HG02973 (cell line): Measurements from ENCODE around the gene TP53INP2.
"Not testable (repeated sequence)": the region's sequence is repeated elsewhere in the genome, so short reads cannot be mapped to it uniquely, and the experiment has no call there.

ENCODE experiments used
- ATAC-seq: cut with Tn5 transposase; IDR thresholded peaks from one replicate; pipeline ENCODE4 v1.9.1; 2021; ENCODE audit warnings: moderate library complexity; ENCODE audit not compliant: unreplicated experiment

TP53INP2 gene

DNA sequence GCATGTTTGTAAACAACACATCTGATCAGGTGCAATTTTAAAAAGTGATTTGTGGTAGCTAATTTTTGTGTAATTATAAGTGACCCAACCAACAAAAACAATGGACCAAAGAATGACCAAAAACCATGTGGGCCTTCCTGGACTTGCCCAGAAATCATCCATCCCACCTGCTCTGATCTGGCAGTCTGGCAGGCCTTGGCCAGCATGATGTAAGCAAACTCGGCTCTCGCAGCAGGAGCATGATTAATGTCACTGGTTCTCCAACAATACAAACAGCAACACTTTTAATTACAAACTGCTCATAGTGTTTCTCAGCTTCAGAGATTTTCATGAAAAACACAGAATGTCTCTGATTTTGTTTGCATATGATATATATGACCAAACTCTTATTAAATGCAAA lies 16.1 kb downstream of the TP53INP2 start:
- no peak for ATAC-seq

DNA sequence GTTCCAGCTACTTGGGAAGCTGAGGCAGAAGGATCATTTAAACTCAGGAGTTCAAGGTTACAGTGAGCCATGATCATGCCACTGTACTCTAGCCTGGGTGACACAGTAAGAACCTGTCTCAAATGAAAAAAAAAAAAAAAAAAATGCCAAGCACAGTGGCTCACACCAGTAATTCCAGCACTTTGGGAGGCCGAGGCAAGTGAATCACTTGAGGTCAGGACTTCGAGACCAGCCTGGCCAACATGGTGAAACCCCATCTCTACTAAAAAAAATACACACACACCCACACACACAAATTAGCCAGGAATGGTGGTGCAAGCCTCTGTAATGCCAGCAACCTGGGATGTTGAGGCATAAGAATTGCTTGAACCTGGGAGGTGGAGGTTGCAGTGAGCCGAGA lies 18.4 kb downstream of the TP53INP2 start:
- not testable (repeated sequence) for ATAC-seq

DNA sequence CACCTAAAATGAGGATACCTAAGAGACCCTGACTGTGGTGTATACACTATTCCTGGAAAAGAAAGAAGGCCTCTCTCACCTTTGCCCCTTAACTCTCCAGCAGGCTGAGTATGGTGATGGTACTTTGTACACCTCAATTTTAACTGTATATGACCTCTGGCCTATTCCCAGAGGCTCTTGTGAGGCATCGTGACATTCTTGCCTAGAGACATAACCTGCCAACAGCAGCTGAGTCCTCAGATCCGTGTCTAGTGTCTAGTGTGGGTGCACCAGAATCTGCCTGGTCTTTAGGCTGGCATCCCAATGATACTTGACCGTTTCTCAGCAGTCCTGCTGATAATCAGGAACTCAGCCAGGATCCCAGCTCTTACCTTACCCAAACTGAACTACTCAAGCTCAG lies 20.0 kb downstream of the TP53INP2 start:
- no peak for ATAC-seq

DNA sequence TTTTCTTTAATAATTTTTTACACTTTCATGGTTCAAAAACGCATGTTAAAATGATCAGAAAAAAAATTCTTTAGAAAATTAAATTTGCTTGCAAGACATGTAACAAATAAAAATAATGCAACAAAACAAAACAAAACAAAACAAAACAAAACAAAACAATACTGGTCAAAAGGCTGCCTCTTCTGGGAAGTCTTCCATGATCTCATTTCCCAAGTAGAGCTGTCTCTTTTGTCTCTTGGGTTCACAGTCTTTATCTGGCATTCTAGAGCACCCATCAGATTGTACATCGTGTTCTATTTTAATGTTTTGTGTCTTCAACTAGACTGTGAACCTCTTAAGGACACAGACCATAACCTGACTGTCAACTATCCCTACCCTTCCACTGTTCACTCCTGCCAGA lies 25.3 kb downstream of the TP53INP2 start:
- ATAC-seq: no peak

DNA sequence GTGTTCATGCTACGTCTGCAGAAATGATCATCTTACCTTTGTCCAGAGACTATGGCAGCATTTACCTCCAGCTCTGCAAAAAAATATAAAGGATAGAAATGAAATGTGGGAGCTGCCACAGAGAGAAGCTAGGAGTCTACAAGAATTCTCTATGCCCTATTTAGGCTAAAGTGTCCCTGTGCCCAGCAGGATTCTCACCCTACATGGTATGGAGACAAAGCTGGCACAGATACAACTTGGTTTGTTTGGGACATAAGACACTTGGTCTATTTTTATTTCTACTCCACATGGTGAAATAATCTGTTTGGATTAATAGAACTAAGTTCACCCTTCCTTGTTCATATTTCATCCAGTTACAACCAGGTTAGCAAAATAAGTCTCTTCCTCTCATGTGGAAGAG lies 28.4 kb downstream of the TP53INP2 start:
- ATAC-seq: no peak

DNA sequence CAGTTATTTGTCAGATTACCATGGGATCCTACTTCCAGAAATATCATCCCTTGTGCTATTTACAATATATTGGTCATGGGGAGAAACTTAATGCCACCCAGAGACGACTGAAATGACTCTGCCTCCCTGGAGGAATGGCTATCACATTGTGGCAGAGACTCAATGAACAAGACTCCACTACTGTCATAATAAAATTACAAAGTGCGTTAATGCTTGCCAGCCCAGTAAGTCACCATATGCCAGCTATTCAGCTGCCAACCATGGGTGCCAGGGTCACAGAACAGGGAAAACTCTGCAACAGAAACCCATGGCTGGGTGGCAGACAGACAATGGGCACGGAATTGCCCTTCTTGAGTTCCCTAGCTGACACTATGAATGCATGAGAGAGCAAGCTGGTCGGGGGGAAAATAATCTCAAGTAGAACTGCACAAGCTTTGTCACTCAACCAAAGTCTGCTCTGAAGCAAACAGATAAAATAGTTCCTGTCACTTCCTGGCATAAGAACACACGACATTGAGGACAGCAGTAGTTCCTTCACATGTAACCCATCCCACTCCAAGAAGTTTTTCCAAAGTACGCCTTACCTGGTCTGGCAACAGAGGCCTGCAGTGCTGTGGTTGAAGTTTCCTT lies 32.1 kb downstream of the TP53INP2 start:
- ATAC-seq: no peak

DNA sequence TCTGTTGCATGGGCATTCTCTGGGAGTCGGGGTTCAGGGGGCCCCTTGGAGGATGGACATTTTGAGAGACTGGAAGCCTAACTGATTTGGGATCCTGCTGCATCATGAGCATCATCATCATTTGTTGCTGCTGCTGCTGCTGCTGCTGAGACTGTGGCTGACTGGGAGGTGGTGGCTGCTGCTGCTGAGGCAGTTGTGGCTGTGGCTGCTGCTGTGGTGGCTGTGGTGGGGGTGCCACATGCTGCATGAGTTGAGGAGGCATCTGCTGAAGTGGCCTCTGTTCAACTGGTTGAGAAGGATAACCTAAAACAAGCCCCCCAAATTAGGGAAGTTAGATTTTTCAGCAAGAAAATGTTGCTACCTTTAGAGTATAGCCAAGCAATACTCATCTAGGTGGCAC lies 38.9 kb downstream of the TP53INP2 start:
- ATAC-seq: no peak

DNA sequence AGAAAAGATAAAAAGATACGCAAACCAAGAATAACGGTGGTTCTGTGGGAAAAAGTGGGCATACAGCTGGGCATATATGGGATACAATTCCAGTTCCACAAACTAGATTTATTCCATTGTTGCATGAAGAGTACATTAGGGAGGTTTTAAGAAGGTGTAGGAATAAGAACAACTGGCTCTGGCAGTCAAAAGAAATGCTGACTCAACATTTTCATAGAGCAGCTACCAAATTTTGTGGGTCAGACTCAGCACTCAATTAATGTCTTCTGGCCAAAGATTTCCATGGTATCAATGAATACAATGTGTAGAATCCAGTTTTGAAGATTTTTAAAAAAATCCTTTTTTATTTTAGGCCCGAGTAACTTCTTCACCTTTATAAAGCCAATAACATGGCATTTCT lies 40.2 kb downstream of the TP53INP2 start:
- no peak for ATAC-seq

DNA sequence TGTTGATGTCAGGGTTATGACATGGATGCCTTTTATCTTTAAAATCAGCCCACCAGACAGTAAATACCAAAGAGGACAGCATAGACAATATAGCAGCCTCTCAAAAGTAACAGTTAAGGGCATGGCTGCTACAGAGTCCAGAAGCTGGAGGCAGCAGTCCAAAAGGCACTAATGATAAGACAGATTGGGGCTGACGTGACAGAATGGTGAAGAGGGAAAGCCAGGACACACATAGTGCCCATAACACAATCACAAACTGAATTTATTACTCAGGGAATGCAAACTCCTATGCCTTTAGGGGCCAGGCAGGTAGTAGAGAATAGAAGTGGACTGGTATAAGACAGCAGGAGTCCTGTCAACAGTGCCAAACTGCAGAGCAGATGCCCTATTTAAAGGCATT lies 40.7 kb downstream of the TP53INP2 start:
- ATAC-seq: no peak

DNA sequence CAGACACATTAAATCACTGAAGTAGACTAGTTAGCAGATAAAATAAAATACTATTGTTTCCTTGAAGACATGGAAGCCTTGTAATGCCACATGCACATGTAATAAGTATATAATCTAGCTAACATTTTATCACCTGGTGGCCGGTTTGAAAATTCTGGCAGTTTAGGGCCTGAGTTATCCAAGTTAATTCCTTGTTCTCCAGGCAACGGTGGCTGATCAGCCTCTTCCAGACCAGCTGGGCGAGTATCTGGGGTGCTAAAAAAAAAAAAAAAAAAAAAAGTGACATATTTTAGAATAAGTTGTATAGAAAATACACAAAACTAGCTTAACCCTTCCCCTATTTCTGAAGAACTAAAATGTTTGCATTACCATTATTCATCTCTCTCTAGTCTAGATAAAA lies 42.5 kb downstream of the TP53INP2 start:
- no peak for ATAC-seq

DNA sequence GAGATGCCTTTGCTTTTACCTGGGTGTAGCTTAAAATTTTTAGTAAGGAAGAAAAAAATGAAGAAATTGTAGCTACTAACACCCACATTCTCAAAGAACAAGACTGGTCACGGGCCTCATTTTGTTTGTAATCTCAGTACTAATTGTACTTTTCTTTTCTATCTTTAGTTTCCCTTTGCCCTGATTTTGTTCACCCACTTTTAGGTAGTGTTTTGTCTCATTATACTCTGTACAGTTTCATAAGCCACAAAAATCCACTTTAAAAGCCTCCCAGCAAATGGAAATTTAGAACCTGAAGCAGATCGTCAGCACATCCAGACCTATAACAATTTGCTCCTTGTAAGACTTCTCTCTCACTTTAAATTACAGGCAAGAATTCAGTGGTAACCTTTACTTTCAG lies 43.3 kb downstream of the TP53INP2 start:
- no peak for ATAC-seq

DNA sequence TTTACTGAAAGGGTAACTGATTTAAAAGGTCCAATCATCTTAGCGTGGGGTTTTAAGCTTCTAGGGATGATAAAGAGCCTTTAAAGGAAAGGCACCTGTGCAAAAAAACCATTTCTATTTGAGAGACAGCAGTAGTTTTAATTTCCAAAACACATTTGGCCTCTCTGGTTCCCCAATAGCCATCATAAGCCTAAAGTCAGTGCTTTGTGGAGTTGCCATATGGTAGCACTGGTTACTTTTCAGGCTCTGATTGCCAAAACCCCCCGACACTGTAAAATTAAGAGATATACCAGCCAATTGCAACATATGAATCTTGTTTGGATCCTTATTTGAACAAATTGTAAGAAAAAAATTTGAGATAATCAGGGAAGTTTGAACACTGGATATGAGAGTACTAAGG lies 44.6 kb downstream of the TP53INP2 start:
- ATAC-seq: no peak

DNA sequence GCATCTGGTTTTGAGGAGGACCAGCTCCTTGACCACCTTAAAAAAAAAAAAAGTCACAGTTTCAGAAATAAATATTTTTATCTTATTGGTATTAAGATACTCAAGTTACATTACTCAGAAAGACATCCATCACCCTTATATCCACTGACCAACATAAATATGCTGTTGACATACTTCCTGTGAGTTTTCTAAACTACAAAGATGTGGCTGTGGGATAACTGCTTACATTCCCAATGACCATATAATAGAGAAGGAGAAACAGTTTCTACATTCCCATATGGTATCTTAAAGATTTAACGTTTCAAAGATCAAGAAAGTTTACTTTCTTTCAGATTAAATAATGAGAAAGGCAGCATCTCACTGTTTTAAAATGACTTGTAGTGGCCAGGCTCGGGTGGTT lies 46.3 kb downstream of the TP53INP2 start:
- ATAC-seq: no peak

DNA sequence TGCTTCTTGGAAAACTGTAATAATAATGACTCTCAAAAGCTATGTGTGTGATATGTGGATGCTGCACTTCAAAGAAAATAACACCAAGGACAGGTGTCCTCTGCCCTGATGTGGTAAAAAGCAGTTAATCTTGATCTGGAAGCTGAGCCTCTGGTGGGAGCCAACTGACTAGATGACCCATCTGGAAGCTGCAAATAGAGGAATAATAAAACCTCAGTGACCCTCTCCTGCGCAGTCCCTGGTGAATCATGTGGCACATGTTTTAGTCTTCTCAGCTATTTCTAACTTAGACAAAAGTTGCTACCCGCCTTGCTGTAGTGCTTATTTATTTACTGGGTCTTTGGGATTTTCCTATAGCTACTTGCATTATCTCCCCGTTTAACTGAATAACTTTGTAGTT lies 47.3 kb downstream of the TP53INP2 start:
- ATAC-seq: no peak

DNA sequence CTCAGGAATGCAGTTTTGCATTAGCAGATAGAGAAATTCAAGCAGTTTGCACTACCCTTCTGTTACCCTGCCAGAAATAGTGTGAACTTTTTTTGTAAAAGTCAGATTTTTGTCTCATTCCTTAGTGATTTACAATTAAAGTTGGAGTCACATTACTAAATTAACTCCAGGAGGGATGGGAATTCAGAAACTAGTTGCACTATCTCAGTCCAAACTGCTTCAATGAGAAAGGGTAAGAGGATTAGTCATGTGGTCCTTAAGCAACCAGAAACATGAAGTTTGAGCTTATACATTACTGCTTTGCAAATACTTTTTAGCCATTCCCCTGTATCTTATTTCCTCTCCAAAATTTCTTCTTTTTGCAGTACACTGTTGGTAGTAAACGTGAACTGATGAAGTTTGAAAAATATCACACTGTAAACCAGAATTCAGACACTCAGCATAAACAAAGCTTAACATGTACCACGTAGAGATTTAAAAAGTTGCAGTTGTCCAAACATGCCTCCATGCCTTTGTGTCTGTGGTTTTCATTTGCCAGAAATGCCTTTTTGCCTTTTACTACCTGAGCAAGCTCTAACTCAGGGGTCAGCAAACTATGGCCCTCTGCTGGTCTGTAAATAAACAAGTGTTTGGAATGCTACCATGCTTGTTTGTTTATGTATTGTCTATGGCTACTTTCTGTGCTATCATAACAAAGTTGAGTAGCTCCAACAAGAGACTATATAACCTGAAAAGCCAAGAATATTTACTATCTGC lies 49.7 kb downstream of the TP53INP2 start:
- no peak for ATAC-seq

DNA sequence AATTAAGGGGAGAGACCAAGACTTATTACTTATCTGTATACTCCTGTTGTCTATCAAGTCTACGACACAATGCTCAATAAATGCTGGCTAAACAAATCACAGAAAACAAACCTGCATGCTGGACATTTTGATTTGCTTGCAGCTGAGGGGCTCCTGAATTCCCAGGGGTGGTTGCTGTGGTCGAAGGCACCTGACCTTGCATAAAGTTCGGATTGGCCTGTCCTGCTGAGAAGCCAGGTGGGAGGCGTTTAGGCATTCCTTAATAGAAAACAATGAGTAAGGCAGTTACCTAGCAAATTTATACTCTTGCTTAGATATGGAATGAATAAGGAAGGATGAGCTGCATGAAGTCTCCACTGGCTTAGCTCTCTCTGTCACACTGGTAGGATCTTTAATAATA lies 50.5 kb downstream of the TP53INP2 start:
- no peak for ATAC-seq

DNA sequence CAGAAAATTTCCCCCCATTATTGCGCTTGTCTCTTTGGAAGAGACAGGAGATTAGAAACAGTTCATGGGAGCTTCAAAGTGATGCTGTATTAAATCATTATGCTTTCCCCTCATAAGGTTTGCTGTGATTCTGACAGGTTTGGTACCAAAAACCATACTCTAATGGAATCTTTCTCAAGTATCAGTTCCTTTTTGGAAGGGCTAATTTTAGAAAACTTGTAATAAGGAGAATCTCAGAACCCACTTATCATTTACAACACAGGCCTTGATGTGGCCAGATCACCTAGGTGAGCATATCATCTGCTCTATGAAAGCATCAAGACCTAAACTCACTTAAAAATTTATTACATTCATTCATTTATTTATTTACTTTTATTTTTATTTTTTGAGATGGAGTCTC lies 51.2 kb downstream of the TP53INP2 start:
- ATAC-seq: no peak

DNA sequence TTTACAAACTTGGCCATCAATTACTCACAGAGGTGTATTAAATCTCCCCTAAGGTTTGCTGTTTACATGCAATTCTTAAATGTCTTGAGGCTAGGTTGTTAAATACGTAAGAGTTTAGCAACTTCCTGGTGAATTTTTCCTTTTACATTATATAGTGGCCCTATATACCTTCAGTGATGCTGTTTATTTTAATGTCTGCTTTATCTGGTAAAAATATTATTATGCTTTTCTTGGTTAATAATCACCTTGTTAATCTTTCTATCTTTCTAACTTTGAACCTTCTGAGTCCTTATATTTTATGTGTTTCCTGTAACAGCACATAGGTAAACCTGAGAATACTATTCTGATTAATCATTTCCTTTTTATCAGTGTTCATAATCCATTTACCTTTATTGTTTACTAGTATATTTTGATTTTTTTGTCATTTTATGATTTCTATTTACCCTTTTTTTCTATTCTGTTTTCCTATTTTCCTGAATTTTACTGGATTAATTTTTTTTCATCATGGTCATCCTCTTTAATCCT lies 57.9 kb downstream of the TP53INP2 start:
- ATAC-seq: no peak
